COLO668 (cell line): ENCODE results near the gene PRRX2.
"Not testable (repeated sequence)": the region's sequence is repeated elsewhere in the genome, so short reads cannot be mapped to it uniquely, and the experiment has no call there.

ENCODE experiments used
- DNase-seq: peaks from one replicate; lab custom pipeline; 2025; ENCODE audit not compliant: unreplicated experiment; lab: John Stamatoyannopoulos, UW

The PRRX2 gene

DNA sequence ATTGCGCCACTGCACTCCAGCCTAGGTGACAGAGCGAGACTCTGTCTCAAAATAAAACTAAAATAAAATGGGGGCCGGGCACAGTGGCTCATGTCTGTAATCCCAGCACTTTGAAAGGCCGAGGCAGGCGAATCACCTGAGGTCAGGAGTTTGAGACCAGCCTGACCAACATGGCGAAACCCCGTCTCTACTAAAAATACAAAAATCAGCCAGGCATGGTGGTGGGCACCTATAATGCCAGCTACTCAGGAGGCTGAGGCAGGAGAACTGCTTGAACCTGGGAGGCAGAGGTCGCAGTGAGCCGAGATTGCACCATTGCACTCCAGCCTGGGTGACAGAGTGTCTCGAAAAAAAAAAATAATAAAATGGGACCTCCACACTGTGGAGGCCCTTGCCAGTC is 29.1 kb upstream of the PRRX2 start:
- DNase-seq, result not testable (repeated sequence)

DNA sequence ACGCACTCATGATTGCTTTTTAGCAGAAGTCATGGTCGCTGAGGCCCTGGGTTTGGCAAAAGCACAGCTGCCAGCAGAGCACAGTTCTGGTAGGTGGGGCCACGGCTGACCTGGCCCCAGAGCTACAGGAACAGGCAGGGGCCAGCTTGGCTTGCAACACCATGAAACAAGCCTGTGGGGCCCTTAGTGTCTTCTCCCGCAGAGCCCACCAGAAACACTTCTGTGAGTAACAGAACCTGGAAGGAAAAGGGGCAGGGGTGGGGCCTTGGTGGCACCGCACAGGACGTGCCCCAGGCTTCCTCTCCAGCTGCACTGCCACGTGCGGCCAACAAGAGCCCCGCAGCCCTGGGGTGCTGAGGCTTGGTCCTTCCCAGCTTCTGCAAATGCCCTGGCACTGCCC is 28.3 kb upstream of the PRRX2 start:
- no peak for DNase-seq

DNA sequence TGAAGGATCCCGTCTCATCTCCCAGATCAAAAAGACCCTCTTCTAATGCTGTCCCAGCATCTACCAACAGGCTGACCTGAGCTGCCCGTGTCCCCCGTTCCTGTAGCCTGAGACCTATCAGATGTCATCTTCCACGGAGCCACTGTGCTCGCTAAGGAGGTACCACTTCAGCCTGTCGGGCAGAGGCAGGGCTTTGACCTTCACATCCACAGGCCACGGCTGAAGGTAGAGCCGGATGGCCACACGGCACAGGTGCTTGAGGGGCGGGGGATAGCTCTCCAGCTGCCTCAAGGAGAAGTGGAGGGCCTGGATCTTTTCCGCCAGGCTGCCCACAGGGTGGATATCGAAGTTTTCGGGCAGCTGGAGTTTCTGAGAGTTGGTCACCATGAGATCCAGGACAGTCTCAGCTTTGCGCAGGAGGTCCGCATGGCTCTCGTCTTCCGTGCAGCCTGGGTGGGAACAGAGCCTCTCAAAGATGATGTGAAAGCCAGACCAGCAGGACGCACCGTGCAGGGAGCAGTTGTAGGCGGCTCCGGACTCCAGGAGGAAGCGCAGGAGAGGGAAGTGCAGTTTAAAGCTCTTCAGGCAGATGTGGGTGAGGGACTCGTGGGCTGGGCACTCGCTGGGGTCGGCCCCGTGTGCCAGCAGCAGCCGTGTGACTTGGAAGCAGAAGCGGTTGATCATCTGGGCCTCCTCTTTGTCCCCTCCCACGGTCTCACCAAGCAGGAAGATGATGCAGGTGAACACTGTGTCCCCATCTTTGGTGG is 27.6 kb upstream of the PRRX2 start:
- no peak for DNase-seq

DNA sequence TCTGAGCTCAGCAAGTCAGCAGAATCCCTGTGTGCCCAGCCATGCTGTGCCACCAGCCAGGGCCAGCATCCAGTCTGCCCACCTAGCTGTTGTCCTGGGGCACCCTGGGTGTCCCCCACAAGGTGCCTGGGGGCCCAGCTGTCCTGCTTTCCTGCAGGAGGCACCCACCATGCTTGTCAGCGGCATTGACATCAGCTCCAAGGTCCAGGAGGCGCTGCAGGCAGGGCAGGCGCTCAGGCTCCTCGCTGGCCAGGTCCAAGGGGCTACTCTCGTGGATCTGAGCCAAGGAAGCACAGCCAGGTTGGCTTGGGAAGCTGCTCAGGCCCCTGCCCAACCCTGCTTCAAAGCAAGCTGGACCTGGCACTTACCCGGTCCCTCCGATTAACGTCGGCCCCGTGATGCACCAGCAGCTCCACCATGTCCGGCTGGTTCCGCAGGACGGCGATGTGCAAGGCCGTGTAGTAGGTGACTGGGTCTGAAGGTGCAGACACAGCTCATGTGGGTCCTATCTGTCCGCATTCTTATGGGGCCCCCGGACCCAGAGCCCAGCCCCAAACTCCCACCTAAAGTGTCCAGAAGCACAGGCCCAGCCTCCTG is 26.3 kb upstream of the PRRX2 start:
- DNase-seq, result no peak

DNA sequence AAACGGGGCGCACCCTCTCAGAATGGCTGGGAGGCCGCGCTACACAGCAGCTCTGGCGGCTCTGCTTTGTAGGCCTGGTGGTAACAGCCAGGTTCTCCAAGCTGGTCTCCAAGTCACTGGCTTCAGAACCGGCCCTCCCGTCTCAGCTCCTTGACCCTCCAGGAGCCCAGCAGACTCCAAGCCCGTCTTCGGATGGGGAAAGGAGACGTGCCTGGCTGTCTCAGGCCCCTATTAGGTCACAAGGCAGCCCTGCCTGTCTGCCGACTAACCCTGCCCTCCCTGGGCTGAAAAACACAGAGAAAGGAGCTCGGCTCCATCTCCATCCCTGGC is 25.7 kb upstream of the PRRX2 start:
- no peak for DNase-seq

DNA sequence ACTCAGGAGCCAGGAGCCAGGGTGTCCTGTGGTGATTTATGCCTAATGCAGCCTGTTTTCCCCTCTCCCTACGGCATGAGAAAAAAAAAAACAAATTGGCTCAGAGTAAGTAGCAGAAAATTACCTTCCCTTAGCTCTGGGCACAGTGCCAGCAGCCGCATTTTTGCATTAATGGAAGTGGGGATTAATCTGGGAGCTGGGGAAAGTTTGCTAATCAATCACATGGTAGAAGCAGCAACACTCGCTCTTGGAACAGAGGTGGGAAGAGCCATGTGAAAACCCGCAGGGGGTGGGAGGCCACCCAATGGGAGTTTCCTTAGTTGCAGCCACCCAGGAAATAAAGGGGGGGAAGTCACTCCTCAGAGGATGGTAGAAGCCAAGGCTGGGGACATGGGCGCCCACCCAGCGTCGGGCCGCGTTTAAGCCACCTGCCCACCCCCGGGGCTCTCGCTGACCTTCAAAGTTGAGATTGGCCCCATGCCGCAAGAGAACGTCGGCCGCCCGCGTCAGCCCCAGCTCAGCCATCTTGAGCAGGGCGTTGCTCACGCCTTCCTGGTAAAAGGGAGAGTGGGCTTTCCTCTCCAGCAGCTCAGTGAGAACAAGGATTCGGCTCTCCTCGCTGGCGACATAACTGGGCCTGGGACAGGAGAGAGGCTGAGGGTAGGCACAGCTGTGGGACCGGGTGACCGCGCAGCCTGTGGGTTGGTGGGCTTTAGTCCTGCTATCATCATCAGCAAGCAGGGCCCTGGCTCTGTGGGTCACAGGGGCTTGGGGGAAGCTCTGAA is 25.2 kb upstream of the PRRX2 start:
- DNase-seq, result peak; percentile 21

DNA sequence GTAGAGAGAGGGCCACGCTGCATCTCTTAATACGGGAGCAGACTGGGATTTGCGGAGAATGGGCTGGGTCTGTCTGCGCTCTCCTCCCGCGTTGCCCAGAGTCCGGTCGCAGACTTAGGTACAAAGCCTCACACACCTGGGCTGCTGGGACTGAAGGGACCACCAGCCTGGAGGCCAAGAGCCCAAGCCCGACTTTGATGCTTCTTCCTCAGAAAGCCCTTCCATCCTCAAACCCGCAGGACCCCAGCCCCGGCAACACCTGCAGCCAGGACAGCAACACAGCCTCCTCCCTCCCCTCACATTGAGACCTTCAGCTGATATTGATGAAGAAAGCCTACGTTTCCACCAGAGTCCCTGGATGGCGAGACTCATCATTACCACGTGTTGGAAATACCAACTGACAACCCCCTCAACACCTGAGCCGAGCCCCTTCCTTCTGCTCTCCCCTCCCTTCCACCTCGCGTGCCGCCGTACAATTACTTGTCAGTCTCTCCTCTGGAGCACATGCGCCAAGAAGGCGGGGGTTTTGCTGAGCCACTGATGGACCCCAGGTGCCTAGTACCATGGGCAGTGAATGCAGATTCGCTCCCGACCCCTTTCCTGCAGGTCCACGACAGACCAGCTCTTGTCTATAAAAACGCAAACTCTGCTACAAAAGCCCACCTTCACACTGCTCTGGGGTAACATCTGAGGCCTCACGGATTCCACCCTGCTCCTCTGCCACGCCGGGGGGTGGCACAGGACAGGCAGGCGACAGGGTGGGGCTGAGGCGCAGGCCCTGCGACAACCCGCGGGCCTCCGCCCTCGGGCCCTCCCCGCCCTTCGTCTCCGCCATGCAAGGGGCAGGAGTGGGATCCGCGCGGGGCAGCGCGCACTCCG is 24.3 kb upstream of the PRRX2 start:
- peak; percentile 13 for DNase-seq

DNA sequence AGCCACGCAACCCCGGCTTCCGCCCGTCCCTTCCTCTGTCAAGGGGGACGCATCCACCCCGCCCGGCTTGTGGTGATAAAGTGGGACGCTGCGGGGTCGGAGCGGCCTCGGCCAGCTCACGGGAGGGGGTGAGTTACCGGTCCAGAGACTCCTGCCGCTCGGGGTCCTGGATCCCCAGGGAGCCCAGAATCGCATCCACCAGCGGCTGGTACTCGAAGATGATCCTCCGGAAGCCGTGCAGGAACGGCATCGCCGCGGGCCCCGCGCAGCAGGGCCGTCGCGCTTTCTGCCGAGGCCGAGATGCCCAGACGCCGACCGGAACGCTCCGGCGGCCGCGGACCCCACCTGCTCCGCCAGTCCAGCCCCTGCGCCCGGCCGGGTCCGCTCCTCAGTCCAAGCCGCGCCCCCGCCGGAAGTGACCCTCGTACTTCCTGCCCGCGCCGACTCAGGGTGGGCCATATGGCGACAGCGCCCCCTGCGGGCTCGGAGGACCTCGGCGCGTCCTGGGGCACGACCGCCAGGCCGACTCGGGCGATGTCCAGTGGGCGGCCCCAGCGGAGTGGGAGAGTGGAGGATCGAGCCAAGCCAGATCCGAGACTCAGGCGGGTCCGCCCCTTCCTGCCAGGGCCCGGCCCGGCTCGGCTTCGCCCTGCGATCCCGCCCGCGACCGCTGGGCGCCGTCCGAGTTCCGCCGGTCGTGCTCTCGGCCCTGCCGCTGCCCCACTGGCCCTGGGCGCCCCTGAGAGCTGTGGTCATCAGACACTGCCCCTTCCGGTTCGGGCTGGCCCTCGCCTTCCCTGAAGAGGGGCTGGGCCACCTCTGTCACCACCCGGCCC is 23.5 kb upstream of the PRRX2 start, which contains the start of gene ASB6:
Gene ASB6, minus strand, starts transcription at position 402 of the 836 bp plus-strand sequence. Its CDS starts 152 bp downstream, at position 250.
- DNase-seq, result peak; percentile 91

DNA sequence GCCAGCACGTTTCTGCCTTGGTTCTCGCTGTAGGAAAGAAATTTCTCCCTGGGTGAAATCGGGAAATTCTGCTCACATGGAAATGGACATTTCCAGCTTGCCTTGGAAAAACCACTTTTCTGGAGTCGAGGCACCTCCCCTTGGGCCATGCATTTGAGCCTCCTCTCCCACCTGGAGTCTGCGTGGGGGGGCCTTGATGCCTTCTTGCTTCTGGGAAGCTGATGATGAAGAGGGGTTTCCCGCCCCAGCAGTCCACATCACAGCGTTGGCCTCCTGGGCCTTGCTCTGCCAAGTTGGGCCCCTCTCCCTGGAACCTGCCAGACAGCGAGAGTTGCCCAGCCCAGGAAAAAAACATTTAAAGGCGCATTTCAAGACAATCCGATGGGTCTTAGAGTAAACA is 21.7 kb upstream of the PRRX2 start:
- no peak for DNase-seq

DNA sequence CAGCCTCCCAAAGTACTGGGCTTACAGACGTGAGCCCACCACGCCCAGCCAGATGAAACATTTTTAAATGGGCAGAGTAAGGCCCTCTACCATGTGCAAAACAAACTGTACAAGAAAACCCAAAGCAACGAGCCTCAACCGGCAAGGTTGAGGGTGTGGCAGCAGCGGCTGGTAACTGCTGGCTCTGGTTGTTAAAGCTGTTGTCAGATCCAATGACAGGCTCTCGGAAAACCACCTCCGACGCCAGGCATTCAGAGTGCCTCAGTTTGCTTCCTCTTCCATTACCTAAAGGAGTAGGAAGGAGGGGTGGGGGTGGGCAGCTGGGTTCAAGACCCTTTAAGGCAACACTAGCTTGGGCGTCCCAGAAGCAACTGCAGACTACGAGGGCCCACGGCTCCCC is 21.1 kb upstream of the PRRX2 start:
- DNase-seq, result no peak

DNA sequence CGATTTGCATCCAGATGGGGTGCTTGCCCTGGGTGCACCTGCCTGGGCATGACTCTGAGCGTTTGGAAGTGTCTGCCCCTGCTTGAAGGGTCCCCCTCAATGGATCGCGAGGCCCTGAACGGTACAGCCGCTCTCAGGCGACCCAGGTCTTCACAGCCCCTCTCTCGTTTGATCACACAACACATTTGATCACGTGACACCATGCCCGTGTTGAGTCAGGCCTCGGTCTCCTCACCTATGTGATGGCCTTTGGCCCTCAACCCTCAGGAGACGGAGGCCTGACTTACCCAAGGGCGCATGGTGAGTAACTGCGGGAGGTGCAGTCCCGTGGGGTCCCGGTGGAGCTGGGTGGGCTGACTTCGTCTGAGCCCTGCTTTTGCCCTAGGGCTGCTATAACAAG is 20.5 kb upstream of the PRRX2 start:
- DNase-seq, result no peak

DNA sequence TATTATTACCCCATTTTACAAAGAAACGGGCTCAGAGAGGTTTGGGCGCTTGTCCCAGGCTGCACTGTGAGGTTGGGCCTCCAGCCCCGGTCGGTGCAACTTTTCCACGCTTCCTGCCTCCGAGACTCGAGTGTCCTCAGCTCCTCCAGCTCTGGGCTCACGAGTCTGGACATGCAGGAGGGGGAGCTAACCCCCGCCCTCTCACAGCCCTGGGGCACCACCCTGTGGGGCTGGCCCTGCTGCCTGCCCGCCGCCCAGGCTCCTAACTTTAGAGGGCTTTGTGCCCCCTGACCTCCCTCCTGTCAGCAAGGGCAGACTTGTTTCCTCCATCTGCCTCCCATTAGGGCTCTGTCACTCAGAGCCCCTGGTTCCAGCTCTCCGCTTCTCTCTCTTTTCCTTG is 19.2 kb upstream of the PRRX2 start:
- no peak for DNase-seq

DNA sequence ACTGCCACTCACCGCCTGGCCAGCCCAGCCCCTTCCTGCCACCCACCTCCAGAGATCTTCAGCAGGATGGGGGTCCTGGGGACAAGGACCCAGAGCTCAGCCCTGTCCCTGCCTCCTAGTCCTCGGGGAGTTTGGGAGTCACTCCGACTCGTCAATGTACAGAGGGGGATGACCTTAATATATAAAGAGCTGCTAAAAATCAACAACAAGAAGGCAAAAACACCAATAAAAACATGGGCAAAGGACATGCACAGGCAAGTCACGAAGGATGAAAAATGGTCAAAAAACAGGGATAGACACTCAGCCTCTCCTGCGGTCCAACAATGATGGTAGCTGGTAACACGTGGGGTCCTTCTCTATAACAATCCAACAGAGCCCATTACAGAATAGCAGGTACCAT is 18.8 kb upstream of the PRRX2 start:
- DNase-seq, result no peak

DNA sequence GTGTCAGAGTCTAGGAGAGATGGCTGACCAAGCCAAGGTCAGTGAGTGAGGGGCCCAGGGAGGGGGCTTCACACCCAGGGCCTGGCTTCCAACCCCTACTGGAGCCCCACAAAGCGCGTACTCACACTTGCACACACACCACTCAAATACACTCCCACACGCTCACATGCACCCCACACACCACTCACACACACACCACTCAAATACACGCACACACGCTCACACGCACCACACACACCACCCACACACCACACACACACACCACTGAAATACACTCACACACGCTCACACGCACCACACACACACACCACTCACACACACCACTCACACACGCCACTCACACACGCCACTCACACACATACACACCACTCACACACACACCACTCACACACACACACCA is 17.8 kb upstream of the PRRX2 start:
- DNase-seq, result no peak

DNA sequence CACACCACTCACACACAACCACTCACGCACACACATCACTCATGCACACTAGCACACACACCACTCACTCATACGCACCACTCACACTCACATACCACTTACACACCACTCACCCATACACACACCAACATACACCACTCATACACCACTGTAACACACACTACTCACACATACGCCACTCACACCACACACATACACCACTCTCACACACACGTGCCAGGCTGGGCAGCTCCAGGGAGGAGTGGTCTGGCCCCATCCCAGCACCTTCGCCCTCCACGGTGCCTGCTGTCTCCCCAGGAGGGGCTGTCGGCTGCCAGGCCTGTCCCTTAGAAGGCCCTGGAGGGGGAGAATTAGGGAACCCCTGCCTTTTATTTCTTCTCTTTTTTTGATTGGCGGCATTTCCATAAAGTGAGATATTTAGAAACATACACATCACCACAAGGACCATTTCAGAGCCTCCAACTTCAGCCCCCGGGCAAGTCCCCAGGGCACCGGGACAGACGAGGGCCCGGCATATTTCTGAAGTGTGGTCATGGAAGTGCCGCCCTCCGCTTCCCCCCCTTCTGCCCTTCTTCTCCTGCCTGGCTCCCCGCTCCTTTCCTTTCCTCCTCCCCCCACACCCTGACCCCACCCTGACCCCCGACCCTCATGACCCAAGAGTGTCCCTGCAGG is 17.2 kb upstream of the PRRX2 start:
- DNase-seq, result no peak

DNA sequence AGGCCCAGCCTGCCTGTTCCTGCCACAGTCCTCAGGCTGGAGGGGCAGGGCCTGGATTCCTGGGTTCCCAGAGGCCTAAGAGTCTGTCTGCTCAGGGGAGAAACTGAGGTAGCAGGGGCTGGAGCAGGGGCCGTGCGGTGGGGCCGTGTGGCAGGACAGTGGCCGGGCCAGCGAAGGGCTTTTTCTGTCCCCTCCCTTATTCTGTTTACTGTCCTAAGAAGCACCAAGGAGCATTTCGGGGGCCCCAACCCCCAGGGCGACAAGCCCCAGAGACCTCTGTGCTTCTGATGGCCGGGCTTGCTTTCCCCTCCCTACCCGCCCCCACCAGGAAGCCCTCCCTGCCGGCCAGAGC is 16.7 kb upstream of the PRRX2 start:
- DNase-seq, result no peak

DNA sequence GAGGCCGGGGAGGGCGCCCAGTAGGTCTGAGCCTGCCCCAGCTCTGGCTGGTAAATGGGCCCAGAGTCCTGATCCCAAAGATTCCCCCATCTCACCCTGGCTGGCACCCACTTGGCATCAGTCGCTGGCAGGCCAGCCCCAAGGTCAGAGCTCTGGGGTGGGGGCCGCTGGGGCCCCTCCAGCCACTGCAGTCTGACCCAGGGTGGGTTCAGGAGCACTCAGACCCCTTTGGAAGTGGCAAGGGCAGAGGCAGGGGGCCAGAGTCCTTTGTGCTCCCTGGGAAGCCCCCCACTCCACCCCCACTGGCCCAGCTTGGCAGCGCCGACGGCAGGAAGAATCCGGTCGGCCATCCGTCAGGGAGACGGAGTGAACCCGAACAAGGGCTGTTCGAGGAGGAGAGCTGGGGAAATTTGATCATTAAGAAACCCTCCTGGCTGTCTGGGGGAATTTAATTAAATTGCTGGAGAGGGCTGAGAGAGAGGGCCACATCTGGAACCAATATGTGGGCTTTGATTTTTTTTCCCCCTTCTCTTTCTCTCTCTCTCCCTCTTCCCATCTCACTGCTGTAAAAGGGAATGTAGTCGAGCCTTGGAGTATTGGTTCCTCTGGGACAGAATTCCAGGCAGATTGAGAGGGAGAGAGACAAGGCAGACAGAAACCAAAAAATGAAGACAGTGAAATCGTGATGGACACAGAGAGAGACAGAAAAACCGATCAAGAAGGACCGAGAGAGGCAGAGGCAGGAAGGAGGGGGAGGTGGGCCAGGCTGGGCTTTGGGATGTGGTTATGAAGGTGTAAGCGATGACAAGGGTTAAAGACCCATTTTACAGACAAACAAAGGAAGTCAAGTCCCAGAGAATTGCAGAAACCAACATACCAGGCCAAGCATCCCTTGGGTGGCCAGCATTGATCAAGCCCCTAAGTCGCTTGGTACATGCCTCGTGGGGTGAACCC is 15.4 kb upstream of the PRRX2 start:
- no peak for DNase-seq

DNA sequence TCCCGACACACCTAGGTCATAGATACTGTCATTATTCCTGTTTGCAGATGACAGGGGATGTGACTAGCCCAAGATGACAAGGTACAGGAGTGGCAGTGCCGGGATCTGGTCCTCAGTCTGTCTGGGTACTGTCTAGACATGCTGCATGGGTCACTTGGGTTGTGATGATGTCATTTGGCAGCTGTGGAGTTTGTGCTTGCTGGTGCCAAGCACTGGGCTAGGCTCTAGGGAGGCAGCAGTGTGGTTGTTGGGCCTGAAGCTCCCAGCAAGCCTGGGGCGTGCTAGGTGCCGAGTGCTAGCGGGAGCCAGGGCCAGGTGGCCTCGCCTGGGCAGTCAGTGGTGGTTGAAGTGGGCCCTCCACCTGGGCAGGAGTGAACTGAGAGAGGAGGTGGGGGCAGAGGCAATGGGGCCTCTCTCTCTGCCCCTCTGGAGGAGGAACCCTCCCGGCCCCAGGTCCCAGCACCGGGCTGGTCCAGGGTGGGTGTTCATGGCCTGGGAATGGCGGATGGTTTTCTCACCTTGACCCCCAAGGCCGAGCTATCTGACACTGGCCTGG is 14.7 kb upstream of the PRRX2 start:
- no peak for DNase-seq
